Prostate gland (tissue), 2 donors: Measurements from ENCODE around the gene TBC1D21. TPM values are rescaled to one million over a fixed set of nuclear protein-coding genes. Genes with fewer than 3 reads are reported as not detected.

Experiments used
- DNase-seq: peaks from one replicate; pipeline ENCODE4 v3.0.0-alpha.2; 2019; ENCODE audit warnings: low spot score
- H3K27ac ChIP-seq, 2 donors: fragments of 200-600 bp; sonication (generic); 2 replicates each; pipeline ENCODE4 v1.5.1; 2017 to 2019
- H3K27me3 ChIP-seq: fragments of 200-600 bp; sonication (generic); replicated peaks from 2 replicates; pipeline ENCODE4 v1.5.1; 2019; ENCODE audit not compliant: insufficient read depth
- H3K36me3 ChIP-seq, 2 donors: fragments of 200-600 bp; sonication (generic); 1 replicate in 1 of 2; 2 replicates in 1 of 2; pipeline versions ENCODE4 v1.5.1 to v1.8.1; 2017 to 2019
- H3K4me1 ChIP-seq: fragments of 200-600 bp; sonication (generic); replicated peaks from 2 replicates; pipeline ENCODE4 v1.5.1; 2019
- H3K4me3 ChIP-seq, 2 donors: fragments of 200-600 bp; sonication (generic); 2 replicates each; pipeline ENCODE4 v1.5.1; 2017 to 2019
- H3K9me3 ChIP-seq: fragments of 200-600 bp; sonication (generic); 2 replicates; pipeline ENCODE4 v1.5.1; 2017
- POLR2A ChIP-seq: fragments of 450-650 bp; IDR thresholded peaks from one replicate; pipeline ENCODE4 v1.6.1; 2016; ENCODE audit warnings: antibody characterized with exemption, mild to moderate bottlenecking
- POLR2AphosphoS5 ChIP-seq: sonication (generic); formaldehyde crosslinking; IDR thresholded peaks from one replicate; pipeline ENCODE4 v1.6.1; 2017; ENCODE audit warnings: antibody characterized with exemption
- WGBS: methylation state at CpG from one replicate; pipeline ENCODE4 v1.1.5; 2018; 5-methylcytosine and 5-hydroxymethylcytosine counted together
- intact Hi-C: fragments of 100-400 bp; cut with DNase I; formaldehyde crosslinking; loops from one replicate; pipeline ENCODE4 v1.14.2; 2022
- total RNA-seq, 2 donors: library from RNA; depleted of rRNA; stranded (reverse); fragments of >200 nt; gene quantifications; one replicate each; pipeline ENCODE4 v1.1.0, GENCODE V29; 2016
- TF ChIP-seq, protein P1 (sequence below), 4 experiments: fragments of 200-600 bp in 2 of 4; fragments of 450-650 bp in 2 of 4; sonication (generic) in 2 of 4; IDR thresholded peaks; 1 replicate in 3 of 4; 2 replicates in 1 of 4; pipeline ENCODE4 v1.5.1; 2016 to 2019; ENCODE audit warnings: antibody characterized with exemption in 4 of 4, mild to moderate bottlenecking in 2 of 4, moderate library complexity in 2 of 4

TBC1D21 gene
- total RNA-seq, 2 donors from 2014 or later: 1.4 TPM; not detected in 1

DNA sequence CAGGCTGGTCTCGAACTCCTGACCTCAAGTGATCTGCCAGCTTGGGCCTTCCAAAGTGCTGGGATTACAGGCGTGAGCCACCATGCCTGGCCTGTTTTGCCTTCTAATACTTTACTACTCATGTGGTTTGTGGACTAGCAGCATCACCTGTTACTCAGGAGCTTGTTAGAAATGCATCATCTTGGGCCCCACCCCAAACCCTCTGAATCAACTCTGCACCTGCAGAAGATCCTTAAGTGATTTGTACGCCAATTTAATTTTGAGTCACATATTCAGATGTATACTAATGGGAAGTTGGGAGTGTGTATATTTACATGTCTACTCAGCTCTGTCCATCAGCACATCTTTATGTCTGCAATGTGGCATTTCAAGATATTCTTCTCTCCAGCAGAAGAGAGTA, 6.1 kb downstream of the TBC1D21 start:
- DNase-seq: no peak
- intact Hi-C loops: no loop called here

GRCh38 chr15:73881579-73882320, 8.4 kb downstream of the TBC1D21 start:
- TF ChIP-seq, protein P1, sequence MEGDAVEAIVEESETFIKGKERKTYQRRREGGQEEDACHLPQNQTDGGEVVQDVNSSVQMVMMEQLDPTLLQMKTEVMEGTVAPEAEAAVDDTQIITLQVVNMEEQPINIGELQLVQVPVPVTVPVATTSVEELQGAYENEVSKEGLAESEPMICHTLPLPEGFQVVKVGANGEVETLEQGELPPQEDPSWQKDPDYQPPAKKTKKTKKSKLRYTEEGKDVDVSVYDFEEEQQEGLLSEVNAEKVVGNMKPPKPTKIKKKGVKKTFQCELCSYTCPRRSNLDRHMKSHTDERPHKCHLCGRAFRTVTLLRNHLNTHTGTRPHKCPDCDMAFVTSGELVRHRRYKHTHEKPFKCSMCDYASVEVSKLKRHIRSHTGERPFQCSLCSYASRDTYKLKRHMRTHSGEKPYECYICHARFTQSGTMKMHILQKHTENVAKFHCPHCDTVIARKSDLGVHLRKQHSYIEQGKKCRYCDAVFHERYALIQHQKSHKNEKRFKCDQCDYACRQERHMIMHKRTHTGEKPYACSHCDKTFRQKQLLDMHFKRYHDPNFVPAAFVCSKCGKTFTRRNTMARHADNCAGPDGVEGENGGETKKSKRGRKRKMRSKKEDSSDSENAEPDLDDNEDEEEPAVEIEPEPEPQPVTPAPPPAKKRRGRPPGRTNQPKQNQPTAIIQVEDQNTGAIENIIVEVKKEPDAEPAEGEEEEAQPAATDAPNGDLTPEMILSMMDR (IDR thresholded peaks at IDR 0.05): no peak
- TF ChIP-seq POLR2A: no peak
- TF ChIP-seq POLR2AphosphoS5: no peak
- intact Hi-C loops: no loop called here
- no peaks in the 10 kb centered on the region for H3K27me3 ChIP-seq
- H3K4me3 ChIP-seq: no peak overlapping the region
- DNase-seq: no peak
- no peaks in the 10 kb centered on the region for H3K9me3 ChIP-seq
- no peaks in the 10 kb centered on the region for H3K36me3 ChIP-seq
- H3K27ac ChIP-seq: no peak overlapping the region
- WGBS: 82% methylated on average over 12 of the region's 12 CpGs
- H3K4me1 ChIP-seq: no peaks in the 10 kb centered on the region

More for the DNA sequence above, 6.1 kb downstream of the TBC1D21 start:
- Histone ChIP-seq H3K9me3 (no peaks in the 10 kb centered on the region), H3K27ac (no peak overlapping the region), H3K36me3 (no peaks in the 10 kb centered on the region), H3K27me3 (no peaks in the 10 kb centered on the region), H3K4me1 (no peaks in the 10 kb centered on the region), H3K4me3 (no peak overlapping the region)
- WGBS: 75% methylated on average over 3 of the region's 3 CpGs
- TF ChIP-seq POLR2AphosphoS5 (no peak), POLR2A (no peak)
- TF ChIP-seq, protein P1 (IDR thresholded peaks at IDR 0.05): no peak

GRCh38 chr15:73882761-73883419, 9.5 kb downstream of the TBC1D21 start:
- no peak overlapping the region for H3K4me3 ChIP-seq
- H3K27ac ChIP-seq: no peak overlapping the region
- no peak for DNase-seq
- H3K4me1 ChIP-seq: no peaks in the 10 kb centered on the region
- H3K36me3 ChIP-seq: no peaks in the 10 kb centered on the region
- intact Hi-C loops: no loop called here
- H3K27me3 ChIP-seq: no peaks in the 10 kb centered on the region
- WGBS: 83% methylated on average over 10 of the region's 10 CpGs
- no peaks in the 10 kb centered on the region for H3K9me3 ChIP-seq
- TF ChIP-seq POLR2A (no peak), POLR2AphosphoS5 (no peak)
- TF ChIP-seq, protein P1 (IDR thresholded peaks at IDR 0.05): no peak

DNA sequence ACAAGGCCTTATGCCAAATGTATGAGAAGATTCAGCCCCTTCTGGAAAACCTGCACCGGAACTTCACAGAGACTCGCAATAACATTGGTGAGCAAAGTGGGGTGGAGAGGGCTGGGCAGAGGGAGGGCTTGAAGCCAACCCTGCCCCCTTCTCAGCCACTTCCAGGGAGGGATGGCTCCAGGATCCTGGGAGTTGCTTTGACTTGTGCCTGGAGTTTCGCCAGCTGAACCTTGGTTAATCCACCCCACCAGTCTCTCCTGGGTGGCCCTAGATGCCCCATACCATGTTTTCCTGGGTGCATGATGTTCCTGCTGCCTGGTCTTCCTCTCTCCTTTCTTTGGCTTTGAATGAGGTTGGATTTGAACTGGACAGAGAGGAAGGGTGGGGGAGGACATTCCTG, 10.8 kb downstream of the TBC1D21 start:
- 53% methylated on average over 3 of the region's 3 CpGs for WGBS
- intact Hi-C loops: no loop called here
- no peak overlapping the region for H3K4me3 ChIP-seq
- H3K9me3 ChIP-seq: no peaks in the 10 kb centered on the region
- no peaks in the 10 kb centered on the region for H3K4me1 ChIP-seq
- H3K36me3 ChIP-seq: no peaks in the 10 kb centered on the region
- no peak for DNase-seq
- no peak overlapping the region for H3K27ac ChIP-seq
- TF ChIP-seq POLR2A: no peak
- TF ChIP-seq POLR2AphosphoS5: no peak
- no peaks in the 10 kb centered on the region for H3K27me3 ChIP-seq

DNA sequence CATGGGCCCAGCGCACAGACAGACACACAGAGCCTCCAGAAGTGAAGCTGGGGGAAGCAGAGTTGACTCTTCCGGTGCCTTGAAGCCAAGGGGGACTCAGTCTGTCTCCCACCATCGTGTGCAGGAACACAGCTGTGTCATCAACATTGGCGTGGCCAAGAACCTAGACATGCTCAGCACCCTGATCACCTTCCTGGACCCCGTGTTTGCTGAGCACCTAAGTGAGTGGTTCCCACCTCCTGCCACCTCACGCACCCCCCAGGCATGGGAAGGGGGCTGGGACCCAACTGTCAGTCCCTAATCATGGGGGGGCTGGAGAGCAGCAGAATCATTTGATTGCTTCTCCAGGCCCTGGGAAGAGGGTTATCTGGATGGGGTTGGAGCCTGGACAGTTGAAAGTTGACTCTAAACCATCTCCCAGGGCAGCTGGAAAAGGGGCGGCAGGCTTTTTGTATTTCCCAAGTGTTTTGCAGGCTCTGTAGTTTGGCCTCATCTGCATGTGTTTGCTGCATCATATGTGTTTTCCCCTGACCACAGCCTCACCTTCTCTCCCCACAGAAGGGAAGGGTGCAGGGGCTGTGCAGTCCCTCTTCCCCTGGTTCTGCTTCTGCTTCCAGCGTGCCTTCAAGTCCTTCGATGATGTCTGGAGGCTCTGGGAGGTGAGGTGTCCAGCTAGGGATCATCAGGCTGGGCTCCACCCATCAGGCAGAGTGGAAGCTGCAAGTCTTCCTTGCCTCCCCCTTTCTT, 12.8 kb downstream of the TBC1D21 start:
- no peak overlapping the region for H3K27ac ChIP-seq
- WGBS: 92% methylated on average over 9 of the region's 9 CpGs
- intact Hi-C loops: no loop called here
- TF ChIP-seq POLR2AphosphoS5: no peak
- TF ChIP-seq POLR2A: no peak
- TF ChIP-seq, protein P1 (IDR thresholded peaks at IDR 0.05): no peak
- no peak overlapping the region for H3K4me3 ChIP-seq
- no peaks in the 10 kb centered on the region for H3K36me3 ChIP-seq
- no peaks in the 10 kb centered on the region for H3K27me3 ChIP-seq
- no peak for DNase-seq
- H3K9me3 ChIP-seq: no peaks in the 10 kb centered on the region
- H3K4me1 ChIP-seq: no peaks in the 10 kb centered on the region
